HuH-7 (cell line): ENCODE measurements around the gene ITIH3.

ENCODE experiments used
- DNase-seq: peaks from one replicate; pipeline ENCODE4 v3.0.0; 2011; ENCODE audit warnings: low spot score

ITIH3 gene

GRCh38 chr3:52793702-52794611, 639 bp upstream of the ITIH3 start:
- no peak for DNase-seq

DNA sequence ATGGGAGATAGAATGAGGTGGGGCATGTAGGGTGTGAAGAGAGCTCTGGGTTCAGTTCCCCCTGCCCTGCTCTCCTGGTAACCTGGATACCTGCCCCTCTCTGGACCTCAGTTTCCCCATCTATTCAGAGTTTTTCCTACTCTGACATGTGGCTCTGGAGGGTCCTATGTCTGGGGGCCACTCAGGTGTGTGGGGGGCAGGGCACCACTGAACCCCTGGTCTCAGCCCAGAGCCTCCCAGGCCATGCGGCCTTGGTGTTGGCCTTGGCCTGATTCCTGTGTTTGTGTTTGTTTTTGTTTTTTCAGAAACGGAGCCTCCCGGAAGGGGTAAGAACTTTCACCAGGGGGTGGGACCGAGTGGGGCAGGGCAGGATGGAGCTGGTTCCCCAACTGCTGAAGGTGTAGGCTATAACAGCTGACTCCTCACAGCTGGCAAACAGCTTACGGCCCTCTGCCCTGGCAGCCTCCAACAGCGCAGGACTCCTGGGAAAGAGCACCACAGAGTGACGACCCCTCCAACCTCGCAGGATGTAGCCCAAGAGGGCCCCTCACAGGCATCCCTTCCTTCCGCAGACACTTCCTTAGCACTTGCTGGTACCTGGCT, 803 bp downstream of the ITIH3 start:
- no peak for DNase-seq

- DNase-seq: no peak
Measured at GRCh38 chr3:52796411-52796810, 1.8 kb downstream of the ITIH3 start.

GRCh38 chr3:52798376-52798977, 3.9 kb downstream of the ITIH3 start:
- no peak for DNase-seq

GRCh38 chr3:52798978-52799476, 4.4 kb downstream of the ITIH3 start:
- DNase-seq: peak; percentile 59

- DNase-seq: no peak
Measured at GRCh38 chr3:52800079-52800478, 5.5 kb downstream of the ITIH3 start.

GRCh38 chr3:52801839-52802238, 7.2 kb downstream of the ITIH3 start:
- DNase-seq: no peak

DNA sequence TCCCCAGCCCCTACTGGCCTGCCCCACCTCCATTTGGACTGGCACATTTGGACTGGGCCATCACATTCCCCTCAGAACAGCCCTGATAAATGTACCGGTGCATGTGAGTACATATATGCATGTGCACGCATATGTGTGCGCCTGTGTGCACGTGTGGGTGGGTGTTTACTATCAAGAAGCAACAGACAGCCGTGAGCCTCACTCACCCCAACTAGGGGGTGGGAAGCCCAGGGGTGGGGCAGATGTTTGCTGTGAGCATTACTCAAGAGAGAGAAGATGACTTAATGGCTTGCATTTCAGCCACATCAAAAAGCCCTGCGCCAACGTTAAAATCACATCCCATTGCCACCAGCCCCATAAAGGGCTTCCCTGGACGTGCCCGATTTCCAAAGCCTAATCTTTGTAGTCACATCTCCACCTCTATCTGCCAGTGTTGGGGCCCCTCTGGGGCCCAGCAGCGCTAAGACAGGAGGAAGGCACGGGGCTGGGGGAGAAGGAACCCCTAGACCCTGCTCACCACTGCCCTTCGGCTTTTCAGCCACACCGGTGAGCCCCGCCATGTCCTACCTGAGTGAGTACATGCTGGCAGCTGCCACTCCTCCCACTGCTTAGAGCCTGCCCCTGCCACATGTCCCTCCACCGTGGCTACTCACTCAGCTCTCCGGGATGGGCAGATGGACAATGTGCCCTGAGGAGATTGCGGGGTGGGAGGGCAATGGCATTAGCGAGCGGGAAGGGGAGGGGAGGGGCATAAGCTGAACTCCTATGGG, 10.9 kb downstream of the ITIH3 start:
- no peak for DNase-seq

GRCh38 chr3:52809149-52809548, 14.6 kb downstream of the ITIH3 start:
- DNase-seq: no peak

DNA sequence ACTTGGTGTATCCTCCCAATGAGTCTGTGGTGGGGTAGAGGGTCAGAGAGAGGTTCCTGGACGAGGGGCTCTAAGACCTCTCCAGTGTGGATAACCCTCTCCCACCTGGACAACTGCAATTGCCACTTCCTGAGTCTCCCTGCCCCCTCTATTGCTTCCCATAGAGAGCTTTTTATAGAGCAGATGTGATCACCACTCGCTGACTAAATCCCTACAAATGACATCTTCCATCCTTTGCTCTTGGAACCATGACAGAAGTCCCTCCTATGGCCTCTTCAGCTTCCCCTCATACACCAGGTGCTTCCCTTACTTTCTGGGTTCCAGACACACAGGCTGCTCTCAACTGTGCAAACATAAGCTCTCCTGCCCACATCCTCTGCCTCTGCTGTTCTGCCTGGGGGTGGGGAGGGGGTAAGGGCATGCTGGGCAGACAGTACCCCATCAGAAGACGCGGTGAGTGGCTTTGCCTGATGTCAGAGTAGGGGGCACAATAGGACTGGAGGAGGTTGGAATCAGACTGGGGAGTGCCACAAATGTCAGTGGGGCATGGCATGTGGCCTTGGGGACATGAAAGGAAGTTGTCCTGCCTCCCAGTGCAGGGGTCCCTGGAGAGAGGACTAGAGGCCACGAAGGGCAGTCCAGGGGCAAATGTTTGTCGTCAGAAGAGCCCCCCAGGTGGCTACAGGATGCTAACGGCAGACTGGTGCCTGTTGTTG, 15.2 kb downstream of the ITIH3 start:
- DNase-seq: no peak

GRCh38 chr3:52810923-52811322, 16.3 kb downstream of the ITIH3 start:
- DNase-seq: no peak

DNA sequence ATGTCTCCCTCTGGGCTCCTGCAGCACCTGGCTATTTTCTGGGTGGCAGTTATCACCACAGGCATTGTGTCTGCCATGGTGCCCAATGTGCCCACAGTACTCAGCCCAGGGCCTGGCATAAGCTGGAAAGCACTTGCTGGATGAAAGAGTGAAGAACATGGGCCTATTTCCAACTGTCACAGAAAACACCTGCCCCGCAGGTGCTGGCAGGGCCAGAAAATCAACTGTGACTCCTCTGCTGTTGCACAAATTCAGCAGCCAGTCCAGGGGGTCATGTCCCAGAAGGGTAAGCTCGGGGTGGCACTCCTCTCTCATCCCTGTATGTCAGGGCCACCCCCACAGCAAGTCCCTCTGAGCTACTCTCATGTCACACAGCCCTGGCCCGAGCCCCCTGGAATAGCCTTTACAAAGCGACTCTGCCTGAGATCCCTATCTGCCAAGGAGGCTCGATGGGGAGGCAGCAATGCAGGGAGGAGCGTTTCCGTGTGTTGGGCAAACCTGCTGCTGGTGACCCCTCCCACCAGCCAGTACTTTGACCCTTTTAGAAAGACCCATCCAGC, 16.9 kb downstream of the ITIH3 start:
- DNase-seq: peak; percentile 38

DNA sequence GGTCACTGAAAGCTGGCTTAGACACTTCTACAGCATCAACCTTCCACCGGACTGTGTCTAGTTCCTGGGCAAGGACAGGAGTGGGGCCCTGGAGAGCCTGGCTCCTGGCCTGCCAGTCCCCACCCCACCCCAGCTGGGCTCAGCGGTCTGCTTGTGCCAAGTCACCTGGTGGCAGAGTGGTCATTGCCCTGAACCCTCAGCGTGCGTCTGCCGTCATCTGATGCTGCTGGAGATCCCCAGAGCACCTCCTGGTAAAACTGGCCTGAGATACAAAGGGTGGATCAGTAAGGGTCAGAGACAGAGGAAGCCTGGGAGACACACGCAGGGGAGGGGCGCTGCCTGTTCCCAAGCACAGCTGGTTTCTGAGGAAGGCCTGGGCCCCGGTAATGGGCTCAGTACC, 19.2 kb downstream of the ITIH3 start:
- no peak for DNase-seq

- no peak for DNase-seq
Measured at GRCh38 chr3:52816199-52816598, 21.6 kb downstream of the ITIH3 start.

DNA sequence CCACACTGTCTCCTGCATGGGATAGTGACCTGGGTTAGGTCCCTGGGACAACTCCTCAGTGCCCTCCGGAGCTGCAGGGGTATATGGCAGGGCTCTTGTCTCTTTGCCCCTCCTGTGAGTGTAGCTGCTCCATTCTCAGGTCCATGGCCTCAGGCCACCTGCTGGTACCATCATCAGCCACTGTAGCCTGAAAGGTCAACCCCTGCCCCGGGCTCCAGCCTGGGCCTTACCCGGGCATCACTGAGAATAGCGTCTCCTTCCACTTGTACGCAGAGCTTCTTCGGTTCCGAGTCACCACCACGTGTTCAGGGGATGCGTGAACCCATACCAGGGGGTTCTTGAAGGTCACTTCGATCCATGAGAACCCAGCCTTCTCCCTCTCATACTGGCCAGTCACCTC, 22.1 kb downstream of the ITIH3 start:
- DNase-seq: no peak

GRCh38 chr3:52817221-52817620, 22.6 kb downstream of the ITIH3 start:
- DNase-seq: no peak

- no peak for DNase-seq
Measured at GRCh38 chr3:52817860-52818259, 23.3 kb downstream of the ITIH3 start.

DNA sequence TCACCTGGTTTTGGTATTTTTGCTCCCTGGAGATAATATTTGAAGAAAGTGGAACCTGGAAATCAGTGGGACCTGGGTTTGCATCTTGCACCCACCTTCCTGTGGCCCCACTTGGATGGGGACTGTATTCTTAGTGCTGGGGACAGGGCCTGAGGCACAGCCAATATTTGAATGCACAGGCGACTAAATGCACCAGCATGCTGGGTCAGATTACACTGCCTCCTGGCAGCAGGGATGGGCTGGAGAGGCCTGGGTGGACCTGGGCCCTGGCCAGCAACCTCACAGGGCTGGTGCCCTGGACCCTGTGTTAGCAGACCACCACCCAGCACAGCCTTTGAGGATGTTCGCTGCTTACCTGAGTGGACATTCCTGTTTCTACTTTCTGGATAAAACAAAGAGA, 25.3 kb downstream of the ITIH3 start:
- DNase-seq: no peak

DNA sequence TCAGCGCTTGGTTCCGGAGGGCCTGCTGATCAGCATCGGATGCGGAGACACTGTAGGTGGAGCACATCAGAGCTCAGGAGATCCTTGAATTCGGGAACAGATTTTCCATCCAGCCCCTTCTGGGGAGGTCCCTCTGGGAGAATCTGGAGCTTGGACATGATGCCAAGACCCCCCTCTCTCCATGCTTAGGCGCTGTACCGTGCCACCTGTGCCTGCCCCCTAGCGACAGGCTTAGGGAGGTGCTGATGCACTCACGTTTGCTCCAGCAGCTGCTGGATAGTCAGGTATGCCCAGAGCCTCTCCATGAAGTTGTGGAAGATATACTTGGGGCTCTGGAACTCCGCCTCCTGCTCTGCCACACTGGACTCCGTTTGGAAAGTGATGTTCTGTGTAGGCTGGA, 26.1 kb downstream of the ITIH3 start:
- DNase-seq: peak; percentile 63

DNA sequence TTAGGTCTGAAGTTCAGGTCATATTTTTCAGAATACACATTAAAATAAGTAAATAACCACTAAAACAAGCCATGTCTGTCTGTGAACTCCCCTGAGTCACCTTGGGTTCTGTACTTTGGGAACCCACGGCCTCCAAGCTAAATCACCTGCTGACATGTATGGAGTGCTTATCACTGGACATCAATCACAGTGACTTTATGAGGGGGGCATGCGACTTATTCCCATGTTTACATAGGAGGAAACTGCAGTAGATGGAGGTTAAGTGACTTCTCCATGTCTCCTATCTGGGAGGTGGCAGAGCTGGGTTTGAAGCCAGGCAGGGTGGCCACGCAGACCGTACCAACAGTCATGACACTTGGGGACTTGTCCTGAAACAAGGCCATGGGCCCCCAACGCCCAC, 27.8 kb downstream of the ITIH3 start:
- DNase-seq: no peak

GRCh38 chr3:52824037-52824436, 29.4 kb downstream of the ITIH3 start:
- no peak for DNase-seq
